GM12864 (cell line): ENCODE data around the gene MRPL53.

ENCODE experiments used
- DNase-seq: peaks from one replicate; pipeline ENCODE4 v3.0.0-alpha.2; 2011; ENCODE audit warnings: low read depth
- H3K4me3 ChIP-seq: 2 replicates; pipeline ENCODE4 v1.5.1; 2011; ENCODE audit warnings: mild to moderate bottlenecking, low read depth, low read length, control low read depth
- TF ChIP-seq, protein P1 (sequence below): IDR thresholded peaks from 2 replicates; pipeline ENCODE4 v1.5.1; 2011; ENCODE audit warnings: low read depth, mild to moderate bottlenecking, moderate library complexity, low read length, control low read depth, inconsistent platforms; ENCODE audit errors: missing control alignments

Gene MRPL53

DNA sequence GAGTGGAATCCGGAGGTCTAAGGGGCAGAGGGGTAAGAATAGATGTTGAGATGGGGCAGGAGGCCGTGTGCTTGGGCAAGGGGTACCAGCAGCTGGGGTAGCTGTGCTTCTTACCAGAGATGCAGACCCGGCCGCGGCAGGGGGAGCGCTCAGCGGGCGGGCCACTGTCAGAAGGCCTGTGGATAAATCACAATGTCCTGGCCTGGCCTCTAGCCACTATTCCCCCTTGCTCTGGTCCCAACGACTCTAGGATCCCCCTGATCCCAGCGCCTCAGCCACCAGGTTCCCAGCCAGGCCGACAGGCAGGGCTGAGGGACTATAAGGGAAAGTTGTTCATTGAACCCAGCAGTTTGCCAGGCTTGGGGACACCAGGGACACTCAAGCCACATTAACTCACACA, 42.0 kb downstream of the MRPL53 start:
- H3K4me3 ChIP-seq, result no peak overlapping the region
- DNase-seq, result no peak
- TF ChIP-seq, protein P1, sequence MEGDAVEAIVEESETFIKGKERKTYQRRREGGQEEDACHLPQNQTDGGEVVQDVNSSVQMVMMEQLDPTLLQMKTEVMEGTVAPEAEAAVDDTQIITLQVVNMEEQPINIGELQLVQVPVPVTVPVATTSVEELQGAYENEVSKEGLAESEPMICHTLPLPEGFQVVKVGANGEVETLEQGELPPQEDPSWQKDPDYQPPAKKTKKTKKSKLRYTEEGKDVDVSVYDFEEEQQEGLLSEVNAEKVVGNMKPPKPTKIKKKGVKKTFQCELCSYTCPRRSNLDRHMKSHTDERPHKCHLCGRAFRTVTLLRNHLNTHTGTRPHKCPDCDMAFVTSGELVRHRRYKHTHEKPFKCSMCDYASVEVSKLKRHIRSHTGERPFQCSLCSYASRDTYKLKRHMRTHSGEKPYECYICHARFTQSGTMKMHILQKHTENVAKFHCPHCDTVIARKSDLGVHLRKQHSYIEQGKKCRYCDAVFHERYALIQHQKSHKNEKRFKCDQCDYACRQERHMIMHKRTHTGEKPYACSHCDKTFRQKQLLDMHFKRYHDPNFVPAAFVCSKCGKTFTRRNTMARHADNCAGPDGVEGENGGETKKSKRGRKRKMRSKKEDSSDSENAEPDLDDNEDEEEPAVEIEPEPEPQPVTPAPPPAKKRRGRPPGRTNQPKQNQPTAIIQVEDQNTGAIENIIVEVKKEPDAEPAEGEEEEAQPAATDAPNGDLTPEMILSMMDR, result no peak

DNA sequence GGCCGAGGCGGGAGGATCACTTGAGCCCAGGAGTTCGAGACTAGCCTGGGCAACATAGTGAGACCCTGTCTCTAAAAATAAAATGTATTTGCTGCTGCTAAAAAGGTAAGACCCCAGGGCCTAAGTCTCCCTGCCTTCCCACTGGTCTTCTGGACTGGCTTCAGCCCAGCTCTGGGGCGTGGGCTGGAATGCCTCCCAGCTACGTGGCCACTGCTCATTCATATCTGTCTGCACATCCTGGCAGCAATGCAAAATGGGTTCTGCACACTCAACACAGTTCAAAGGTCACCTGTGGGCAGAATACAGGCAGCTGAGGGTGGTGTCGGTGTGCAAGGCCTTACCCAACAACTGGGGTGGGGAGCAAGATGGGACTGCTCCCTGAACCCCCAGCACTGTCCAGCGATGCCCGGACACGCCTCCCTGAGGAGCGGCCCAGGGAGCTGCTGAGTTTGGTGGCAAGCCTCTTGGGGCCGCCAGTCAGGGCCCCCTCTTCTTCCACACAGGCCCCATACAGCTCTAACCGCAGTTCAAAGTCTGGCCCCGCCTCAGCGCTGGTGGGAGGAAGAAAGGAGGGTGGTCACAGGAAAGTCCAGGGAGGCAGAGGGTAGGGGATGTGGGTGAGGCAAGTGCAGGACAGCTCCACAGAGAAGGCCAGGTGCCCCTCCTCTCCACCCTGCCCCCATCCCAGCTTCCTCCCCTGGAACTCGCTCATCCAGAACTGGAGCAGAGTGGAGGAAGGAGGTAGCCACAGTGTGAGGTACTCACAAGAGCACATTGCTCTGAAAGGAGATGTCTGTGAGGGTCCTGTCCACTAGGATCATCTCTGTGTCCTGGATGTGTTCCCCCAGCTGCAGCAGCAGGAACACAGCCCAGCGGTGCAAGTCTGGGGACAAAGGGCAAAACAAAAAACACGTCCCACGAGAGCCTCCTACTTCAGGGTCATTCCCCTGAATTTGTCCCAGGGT, 42.7 kb downstream of the MRPL53 start:
- no peak for DNase-seq
- H3K4me3 ChIP-seq, result no peak overlapping the region
- TF ChIP-seq, protein P1, result no peak

DNA sequence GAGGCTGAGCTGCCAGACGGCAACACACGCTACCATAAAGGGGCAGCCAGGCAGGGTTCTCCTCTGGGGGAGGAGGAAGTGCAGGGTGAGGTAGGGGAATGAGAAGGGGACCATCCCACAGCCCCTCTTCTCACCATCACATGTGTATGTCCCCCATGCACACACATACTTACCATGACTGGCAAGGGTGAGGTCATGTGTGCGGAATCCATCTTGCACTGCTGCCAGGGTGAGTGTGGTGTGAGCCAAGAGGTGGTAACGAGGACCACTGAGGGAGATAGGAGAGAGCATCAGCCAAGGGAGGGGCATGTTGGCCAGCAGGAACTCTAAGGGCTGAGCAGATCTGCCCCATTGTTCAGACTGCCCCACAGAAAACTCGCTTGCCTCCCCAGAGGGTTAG, 43.8 kb downstream of the MRPL53 start:
- no peak overlapping the region for H3K4me3 ChIP-seq
- no peak for DNase-seq
- TF ChIP-seq, protein P1, result no peak

DNA sequence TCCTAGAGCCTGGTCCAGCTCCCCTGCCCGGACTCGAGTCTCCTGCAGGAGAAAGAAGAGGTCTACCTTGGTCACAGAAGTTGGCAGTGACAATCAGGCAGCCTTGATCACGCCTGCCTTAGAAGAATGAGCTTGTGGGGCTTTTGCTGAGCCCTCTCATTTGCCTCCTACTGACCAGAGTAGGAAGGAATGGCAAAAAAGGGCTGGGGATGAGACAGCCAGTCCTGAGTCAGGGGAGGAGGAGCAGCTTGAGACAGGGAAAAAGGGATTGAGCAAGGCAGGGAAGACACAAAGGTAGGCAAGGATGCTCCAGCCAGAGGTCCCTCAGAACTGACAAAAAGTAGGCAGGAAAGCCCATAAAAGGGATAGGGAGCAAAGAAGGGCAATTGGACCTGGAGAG, 44.9 kb downstream of the MRPL53 start:
- DNase-seq, result no peak
- no peak overlapping the region for H3K4me3 ChIP-seq
- TF ChIP-seq, protein P1, result no peak

DNA sequence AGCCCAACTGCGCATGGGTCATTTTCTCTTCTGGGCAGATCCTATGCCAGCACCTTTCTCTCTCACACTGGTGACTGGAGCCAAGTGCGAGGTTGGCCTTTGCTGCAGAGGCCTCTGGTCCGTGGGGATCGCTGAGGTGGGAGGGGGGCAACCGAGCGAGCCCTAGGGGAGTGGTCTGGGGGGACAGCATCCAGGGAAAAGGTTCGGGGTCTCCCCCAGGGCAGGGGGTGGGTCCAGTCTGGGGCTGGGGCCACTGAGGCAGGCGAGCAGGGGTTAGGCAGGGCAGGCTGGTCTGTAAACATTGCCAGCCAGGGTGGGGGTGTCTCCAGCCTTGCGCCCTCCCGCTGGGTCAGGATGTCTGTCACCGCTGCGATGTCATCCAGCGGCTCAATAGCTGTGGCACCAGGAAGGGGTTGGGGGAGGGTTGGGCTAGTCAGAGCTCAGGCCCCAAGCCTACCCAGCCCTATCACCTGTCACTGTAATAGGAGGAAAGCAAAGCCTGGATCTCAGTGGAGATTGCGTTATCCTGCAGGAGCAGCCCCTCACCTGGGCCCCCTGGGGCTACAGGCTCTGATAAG, 46.2 kb downstream of the MRPL53 start:
- DNase-seq, result no peak
- H3K4me3 ChIP-seq, result no peak overlapping the region
- TF ChIP-seq, protein P1, result no peak

DNA sequence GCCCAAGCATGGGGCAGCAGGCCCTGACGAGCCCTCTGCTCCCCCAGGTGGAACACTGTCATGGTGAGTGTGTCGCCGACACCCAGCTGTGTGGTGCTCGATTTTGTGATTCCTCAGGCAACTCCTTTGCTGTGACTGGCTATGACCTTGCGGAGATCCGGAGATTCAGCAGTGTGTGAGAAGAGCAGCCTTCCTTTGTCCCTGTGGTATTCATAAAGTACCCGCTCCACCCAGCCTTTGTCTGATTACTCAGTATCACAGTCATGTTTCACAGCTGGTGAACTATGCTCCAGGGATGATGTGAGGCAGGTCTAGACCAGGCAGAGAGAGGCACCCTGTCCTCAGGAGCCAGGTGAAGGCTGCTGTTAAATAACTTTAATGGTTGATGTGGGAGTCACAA, 47.0 kb downstream of the MRPL53 start:
- H3K4me3 ChIP-seq, result no peak overlapping the region
- TF ChIP-seq, protein P1, result no peak
- DNase-seq, result no peak
